Vagina (tissue), 2 donors: Measurements from ENCODE around the gene SMARCD2.

Experiments used
- CTCF ChIP-seq, 3 experiments: fragments of 450-650 bp in 2 of 3; fragments of 200-600 bp in 1 of 3; sonication (generic) in 1 of 3; IDR thresholded peaks; one replicate each; pipeline ENCODE4 v1.5.1; 2017 to 2019; ENCODE audit warnings: antibody characterized with exemption in 3 of 3, mild to moderate bottlenecking in 2 of 3, moderate library complexity in 2 of 3
- POLR2AphosphoS5 ChIP-seq, 2 donors: sonication (generic); formaldehyde crosslinking; IDR thresholded peaks; one replicate each; pipeline ENCODE4 v1.9.0; 2017; ENCODE audit warnings: antibody characterized with exemption in 2 of 2, mild to moderate bottlenecking in 2 of 2, low read depth in 1 of 2; ENCODE audit not compliant: insufficient read depth in 1 of 2

- peak; percentile 30 to 72 (median 32) for TF ChIP-seq CTCF (IDR thresholded peaks at IDR 0.05)
- peak; percentile 52 to 61 for TF ChIP-seq POLR2AphosphoS5 (IDR thresholded peaks at IDR 0.05; ENCODE audit: insufficient read depth in 1 of 2, low read depth in 1 of 2)
Measured at GRCh38 chr17:63848834-63849689, 6.6 kb upstream of the SMARCD2 start.
